HG02885 (cell line): ENCODE measurements around the gene CAVIN3.

ENCODE experiments used
- ATAC-seq: cut with Tn5 transposase; IDR thresholded peaks from one replicate; pipeline ENCODE4 v1.9.1; 2021; ENCODE audit warnings: mild to moderate bottlenecking; ENCODE audit not compliant: unreplicated experiment, poor library complexity

CAVIN3 gene, protein sequence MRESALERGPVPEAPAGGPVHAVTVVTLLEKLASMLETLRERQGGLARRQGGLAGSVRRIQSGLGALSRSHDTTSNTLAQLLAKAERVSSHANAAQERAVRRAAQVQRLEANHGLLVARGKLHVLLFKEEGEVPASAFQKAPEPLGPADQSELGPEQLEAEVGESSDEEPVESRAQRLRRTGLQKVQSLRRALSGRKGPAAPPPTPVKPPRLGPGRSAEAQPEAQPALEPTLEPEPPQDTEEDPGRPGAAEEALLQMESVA

DNA sequence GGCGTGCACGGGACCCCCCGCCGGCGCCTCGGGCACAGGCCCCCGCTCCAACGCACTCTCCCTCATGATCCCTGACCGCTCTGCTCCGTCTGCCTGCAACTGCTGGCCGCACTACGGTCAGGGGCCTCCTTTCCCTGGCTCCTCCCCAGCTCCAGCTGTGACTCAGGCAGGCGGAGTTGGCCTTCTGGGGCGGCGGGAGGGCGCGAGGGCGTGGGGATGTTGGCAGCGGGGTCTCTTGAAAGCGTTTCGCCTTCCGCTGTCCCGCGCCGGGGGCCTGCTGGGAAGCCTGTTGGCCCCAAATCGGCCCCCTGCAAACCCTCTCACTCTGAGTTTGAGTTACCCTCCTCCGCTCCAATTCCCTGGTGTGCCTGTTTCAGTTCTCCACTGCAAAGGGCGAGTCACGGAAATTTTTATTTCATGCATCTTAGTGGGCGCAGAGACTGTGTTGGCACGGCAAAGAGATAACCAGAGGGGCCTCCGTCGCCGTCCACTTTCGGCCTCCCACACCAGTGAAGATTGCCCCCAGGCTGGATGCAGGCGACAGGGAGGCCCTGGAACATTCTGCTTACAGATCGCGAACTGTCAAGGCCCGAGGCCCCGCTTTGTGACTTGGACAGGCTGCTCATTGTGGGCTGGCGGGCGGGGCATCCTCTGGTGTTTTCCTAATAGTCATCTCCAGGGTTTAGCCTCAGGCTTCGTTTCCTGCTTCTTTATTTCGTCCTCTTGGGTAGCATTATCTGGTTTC lies at the start of gene CAVIN3:
Gene CAVIN3 (minus strand): TSS at position 91 of the 745 bp plus-strand sequence. CDS start 25 bp downstream, at position 66.
- ATAC-seq, result peak; percentile 38

DNA sequence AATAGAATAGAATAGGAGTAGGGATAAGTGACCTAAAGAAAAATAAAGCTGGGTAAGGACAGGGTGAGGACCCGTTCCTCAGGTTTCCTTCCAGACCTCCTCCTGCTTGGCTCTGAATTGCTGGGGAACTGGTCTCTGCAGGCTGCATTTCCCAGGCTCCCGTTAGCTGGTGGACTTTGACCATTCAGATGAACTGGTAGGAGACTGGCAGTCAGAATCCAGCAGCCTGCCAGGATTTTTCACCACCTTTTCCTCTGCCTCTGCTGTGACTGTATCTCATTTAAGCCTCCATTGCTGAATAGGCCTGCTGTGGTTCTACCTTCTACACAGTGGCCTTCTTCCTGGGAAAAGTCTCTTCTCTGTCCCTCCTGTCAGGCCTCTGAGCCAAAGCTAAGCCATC lies 45.4 kb upstream of the CAVIN3 start:
- no peak for ATAC-seq

DNA sequence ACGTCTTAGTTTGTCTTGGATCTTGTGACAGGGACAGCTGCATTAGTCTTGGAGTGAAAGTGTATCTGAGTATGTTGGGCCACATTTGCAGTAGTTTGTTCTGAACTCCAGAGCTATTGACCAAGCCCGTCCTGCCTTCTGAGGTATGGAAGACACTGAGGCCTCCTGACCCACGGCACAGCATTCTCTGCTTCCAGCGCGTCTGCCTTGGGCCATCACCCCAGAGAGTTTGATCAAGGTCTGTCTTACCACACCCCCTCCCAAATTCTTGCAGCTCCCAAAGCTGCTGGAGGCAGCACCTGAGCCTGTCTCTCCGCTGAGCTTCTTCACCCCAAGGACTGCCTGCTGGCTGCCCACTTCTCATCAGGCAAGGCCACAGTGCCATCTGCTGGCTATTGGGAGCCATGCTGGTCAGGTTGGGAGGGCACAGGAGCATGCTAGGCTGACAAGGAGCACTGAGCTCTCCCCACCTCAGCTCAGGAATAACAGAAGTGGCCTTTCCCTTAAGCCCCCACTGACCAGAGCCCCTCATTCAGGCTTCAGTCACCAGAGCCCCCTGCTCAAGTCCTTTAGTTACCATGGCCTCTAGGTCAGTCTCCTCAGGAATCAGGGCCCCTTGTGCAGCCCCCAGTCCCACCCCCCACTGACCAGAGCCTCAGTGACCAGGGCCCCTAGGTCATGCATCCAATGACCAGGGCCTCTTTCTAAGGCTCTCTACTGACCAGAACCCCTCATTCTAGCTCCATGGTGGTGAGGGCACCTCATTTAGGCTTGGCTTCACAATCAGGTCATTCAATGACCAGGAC lies 42.8 kb upstream of the CAVIN3 start:
- peak; percentile 98 for ATAC-seq

DNA sequence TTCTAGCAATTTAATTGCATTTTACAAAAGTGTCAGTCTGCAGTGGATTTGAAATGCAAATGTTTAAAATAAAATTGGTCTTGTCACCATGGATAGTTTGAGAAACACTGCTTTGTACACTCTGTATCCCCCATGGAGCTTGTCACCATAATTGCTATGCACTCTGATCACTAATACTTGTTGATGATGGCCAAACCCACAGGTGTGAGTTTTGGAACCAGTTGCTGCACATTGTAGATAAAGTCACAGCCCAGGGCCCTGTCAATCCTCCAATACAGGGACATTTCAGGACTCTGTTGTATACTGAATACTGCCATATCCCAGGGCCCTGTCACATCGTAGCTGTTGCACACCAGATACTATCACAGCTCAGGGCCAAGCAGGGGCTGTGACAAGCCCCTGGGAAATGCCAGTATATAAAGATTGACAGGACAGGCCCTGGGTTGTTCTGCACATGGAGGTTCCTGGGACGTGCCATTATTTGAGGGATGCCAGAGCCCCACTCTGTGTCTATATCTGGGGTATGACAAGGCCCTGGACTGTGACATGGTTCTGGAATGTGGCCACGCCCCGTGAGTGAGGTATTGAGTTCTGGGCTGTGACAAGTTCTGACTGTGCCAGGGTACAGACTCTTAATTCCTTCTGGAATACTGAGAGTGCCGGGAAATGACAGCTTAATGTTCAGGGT lies 42.0 kb upstream of the CAVIN3 start:
- ATAC-seq, result no peak

DNA sequence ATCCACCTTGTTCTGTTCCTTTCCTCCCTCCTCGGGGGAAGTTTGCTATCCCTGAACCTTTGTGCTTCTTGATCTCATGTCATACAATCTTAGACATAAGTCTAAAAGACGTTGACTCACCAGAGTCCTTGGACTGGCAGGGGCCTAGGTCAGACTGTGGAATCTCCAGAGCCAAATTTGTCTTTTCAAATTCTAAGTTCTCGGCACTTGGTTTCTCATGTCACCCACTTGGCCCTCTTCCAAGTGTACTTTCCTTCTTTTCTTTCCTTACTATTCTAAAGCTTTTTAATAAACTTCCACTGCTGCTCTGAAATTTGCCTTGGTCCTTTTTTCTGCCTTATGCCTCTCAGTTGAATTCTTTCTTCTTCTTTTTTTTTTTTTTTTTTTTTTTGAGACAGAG lies 39.9 kb upstream of the CAVIN3 start:
- no peak for ATAC-seq

DNA sequence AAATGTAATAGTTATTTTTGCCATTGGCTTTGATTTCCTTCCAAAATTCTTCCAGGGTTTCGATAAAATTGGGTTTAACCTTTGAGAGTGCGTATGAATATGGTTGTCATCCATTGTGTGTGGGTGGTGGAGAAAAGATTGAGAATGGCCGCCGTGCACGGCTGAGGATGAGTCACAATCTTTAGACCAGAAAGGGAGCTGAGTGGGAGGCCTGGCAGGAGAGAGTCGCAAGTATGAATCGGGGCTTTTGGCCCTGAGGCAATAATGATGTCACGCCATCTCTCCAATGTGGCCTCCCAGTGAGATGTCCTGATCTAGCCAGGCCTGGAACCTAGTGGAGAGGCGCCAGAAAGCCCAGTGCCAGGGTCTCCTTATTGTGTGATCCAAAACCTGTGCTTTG lies 36.9 kb upstream of the CAVIN3 start:
- peak; percentile 58 for ATAC-seq

DNA sequence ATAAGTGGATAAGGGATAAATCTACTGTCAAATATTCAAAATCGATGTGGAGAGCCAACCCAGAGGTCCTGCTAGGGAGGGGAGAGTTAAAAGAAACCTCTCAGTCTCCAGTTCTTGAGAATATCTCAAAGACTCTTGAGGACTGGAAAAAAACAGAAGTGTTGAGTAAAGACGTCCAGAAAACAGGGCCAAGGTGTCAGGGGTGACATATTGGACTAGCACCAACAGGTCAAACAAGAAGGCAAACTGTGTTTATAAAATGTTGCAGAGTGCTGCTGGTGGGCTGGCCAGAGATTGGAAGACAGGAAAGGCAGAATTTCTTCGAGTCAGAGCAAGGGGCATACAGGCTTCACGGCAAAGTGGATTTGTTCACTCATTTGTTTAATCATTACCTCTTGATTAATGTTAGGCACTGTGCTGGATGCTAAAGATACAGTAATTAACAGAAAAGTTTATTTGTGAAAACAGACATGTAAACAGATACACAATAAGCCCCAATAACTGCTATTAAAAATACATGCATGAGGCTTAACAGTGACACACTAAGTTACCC lies 36.3 kb upstream of the CAVIN3 start:
- no peak for ATAC-seq

DNA sequence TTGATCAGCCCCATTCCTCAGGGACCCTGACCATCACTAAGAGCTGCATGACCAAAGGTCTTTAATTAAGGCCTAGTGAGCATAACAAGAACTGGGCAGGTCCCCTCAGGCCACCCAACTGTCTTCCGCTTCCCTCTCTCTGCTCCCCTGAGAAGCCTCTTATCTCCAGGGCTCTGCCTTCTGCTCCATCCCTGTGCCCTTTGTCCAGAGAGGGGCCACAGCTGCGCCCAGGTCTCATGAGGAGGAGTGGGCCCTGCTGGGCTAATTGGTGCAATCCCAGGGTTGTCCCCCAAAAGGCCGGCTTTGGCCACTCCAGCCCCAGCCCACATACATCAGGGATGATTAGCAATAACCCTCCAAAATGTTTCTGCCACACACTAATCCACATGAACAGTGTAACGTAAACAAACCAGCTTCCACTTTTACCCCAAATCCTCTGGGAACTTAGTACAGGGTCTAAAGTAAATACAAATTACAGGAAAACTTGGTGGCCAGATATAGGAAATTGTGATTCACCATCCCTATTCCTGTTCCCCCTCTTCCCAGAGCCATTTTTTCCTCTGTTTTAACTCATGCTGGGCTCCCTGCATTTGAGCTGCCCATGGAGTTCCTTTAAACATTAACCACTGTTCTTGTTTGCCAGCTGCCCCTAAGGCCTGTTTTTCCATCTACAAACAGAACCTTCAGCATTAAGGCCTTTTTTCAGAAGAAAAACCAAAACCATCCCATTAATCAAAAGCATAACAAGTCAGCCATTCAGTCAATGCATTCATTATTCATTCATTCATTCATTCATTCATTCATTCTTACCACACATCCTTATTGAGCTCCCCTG lies 34.6 kb upstream of the CAVIN3 start:
- no peak for ATAC-seq

DNA sequence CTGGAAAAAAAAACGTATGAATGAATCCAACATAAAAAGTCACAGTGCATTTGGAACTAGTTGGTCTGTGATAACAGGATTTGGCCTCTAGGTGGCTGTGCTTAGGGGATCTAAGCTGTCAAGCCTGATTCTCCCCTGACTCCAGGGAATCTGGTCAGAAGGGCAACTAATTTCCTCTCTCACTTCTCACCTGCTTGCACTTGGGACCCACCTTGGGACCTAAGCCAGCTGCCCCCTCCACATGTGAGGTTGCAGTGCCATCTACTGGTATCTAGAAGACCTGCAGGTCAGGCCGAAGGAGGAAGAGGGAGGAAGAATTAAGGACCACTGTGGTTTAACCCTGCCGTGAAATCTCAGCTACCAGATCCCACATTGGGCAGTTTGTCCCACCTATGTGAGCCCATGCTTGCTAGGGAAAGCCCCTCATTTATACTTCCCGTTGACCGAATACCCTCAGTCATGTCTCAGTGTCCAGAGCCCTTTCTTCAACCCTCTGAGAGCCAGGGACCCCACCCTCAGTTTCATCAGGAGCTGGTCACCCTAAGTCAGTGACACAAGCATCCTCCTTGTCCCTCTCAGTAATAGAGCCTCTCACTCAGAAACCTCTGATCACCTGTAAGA lies 33.2 kb upstream of the CAVIN3 start:
- ATAC-seq, result peak; percentile 84

DNA sequence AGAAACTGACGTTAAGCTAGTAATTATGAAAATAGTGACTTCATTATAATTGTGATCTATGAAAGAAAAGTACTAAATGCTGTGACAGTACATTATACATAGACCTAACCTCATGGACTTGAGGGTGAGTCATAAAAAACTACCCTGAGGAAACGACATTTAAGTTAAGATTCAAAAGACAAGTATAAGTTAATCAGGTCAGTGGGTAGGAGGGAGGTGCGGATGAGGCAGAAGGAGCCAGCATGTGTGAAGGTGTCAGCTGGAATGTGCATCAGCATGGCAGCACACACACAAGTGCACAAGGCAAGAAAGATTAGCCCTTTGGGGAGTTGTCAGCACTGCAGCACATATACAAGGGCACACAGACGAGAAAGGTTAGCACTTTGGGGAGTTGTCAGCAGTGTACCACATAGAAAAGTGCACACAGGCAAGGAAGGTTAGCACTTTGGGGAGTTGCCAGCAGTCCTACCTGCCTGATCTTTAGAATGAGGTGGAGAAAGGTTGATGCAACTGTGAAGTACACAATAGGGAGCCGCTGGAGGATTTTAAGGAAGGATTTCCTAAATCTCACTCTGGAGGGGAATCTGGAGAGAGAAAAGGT lies 31.6 kb upstream of the CAVIN3 start:
- ATAC-seq, result no peak

DNA sequence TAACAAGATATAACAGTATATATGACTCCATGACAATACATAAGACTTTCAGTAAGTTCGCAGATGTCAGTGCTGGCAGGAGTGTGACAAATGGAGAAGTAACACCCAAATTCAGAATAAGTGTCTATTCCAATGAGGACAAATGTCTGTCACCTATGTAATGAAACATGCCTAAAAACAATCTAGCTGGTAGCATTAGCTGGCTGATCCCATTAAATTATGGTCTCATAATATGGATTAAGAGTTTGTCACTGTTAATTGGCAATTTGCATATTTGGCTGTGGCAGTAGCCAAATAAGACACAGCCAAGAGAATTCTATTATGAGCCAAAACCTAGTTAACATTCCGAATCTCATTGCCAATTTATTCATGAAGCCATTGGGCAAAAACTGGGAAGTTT lies 30.2 kb upstream of the CAVIN3 start:
- no peak for ATAC-seq

DNA sequence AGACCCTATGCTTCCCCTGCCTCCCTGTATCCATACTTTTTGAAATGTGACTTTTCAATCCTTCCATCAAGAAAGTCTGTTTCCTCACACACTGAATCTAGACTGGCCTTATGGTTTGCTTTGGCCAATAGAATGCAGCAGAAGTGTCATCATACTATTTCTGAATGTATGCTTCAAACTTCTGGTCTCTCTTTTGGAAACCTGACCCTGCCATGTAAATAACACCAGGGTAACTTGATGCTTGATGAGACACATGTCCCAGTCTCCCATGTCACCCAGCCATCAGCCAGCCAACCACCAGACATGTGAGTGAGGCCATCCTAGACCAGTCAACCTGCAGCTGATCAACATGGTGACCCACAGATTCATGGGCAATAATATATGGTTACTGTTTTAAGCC lies 29.7 kb upstream of the CAVIN3 start:
- no peak for ATAC-seq

DNA sequence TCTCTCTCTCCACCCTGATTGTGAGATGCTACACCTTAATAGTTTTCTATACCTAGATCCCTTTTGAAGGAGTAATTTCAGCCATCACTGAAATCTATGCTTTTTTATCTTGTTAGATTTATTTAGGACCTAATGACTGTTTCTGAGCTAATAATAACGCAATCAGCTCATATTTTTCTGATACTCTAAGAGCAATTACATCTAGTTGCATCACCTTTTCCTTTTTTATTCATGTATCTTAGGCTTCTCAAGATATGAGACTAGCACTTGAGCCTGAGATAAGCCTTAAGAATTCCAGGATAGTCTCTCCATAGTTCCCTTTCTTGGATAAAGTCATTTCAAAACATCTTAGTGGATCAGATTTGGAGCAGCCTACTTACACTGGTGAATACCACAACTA lies 25.1 kb upstream of the CAVIN3 start:
- ATAC-seq, result no peak

DNA sequence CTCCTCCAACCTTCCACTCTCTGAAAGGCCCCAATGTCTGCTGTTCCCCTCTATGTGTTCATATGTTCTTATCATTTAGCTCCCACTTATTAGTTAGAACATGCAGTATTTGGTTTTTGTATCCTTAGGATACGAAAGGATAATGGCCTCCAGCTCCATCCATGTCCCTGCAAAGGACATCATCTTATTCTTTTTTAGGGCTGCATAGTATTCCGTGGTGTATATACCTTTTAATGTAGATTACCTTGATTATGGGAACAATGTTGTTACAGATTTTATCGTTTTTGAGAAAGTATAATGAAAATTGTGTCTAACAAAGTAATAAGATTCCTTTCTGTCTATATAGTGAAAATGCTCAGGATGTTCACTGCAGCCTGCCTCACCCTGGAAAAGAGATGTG lies 16.0 kb upstream of the CAVIN3 start:
- no peak for ATAC-seq

DNA sequence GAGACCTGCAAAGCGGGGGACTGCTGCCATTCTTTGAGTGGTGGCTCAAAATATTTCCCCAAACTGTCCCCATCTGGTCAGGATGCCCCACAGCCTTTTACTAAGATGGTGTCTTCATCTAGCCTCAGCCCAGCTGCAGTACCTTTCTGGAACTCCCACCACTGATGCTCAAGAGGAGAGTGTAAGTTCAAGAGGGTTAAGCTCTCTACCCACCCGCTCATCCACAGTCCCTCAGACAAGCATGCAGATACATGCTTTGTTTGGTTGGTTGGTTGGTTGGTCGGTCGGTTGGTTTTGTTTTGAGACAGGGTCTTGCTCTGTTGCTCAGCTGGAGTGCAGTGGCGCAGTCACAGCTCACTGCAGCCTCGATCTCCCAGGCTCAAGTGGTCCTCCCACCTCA lies 14.5 kb upstream of the CAVIN3 start:
- ATAC-seq, result no peak

DNA sequence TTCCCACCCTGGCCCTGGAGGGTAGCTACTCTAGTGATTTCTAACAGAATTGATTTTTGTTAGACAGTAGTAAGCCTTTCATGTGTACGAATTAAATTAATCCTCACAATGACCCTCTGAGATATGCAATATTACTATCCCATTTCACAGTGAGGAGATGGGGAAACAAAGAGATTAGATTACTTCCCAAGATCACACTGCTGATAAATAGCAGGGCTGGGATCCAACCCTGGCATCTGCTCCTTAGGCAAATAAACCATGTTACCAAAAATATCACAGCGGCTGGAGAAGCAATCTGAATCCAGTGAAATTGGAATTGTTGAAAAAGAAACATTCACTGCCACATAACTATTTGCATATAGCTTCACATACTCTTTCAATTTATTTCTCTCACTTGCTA lies 12.8 kb upstream of the CAVIN3 start:
- no peak for ATAC-seq

DNA sequence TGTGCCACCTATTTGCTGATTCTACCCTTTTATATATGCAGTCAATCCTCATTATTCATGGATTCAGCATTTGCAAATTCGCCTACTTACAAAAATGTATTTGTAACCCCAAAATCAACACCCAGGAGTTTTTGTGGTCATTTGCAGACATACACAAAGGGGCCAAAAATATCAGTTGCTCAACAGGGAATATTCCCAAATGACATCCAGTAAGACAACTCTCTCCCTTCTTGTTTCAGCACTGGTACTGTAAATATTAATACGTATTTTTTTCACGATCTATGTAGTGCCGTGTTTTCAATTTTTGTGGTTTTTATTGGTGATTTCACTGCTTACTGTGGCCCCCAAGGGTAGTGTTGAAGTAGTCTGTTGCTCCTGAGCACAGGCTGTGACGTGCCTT lies 11.8 kb upstream of the CAVIN3 start:
- ATAC-seq, result no peak

DNA sequence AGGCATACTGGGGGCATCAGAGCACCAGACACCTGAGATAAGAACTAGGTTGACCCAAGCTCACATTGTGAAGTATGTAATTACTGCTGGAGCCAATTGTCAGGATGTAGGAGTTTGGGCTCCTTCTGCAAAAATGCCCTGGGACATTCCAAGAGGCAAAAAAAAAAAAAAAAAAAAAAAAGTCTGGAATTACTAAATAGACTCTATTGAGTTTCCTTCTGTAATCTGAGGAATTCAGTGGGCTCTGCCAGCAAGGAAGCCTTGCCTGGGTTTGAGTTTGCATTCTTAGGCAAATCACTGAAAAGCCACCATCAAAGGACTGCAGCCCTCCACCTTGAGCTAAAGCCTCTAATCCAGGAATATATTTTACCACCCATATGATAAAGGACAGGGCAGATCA lies 8.0 kb upstream of the CAVIN3 start:
- ATAC-seq, result no peak

DNA sequence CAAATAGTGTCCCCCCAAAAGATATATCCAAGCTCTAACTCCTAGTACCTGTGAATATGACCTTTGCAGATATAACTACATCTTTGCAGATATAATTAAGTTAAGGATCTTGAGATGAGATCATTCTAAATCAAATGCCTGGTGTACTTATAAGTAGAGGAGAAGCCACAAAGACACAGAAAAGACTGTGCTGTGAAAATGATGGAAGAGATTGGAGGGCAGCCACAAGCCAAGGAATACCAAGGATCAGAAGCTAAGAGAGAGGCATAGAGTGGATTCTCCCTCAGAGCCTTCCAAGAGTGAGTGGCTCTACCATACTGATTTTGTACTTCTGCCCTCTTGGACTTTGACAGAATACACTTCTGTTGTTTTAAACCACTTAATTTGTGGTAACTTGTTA lies 7.5 kb upstream of the CAVIN3 start:
- no peak for ATAC-seq
